OCI-LY1 (cell line): Measurements from ENCODE around the gene ARID3B.

Source experiments
- H2AFZ ChIP-seq: fragments of 200-600 bp; sonication (generic), shearing (Covaris generic); 2 replicates; pipeline ENCODE4 v1.6.0; 2014; ENCODE audit warnings: antibody characterized with exemption, mild to moderate bottlenecking, low read length
- H3F3A ChIP-seq: fragments of 200-600 bp; sonication (generic), shearing (Covaris generic); 2 replicates; pipeline ENCODE4 v1.6.0; 2014; ENCODE audit warnings: mild to moderate bottlenecking, antibody characterized with exemption, low read length, moderate library complexity; ENCODE audit not compliant: insufficient read depth
- H3K27ac ChIP-seq: fragments of 200-600 bp; sonication (generic); 2 replicates; pipeline ENCODE4 v1.5.1; 2014; ENCODE audit warnings: low read length, mixed run types, mild to moderate bottlenecking, low read depth; ENCODE audit not compliant: poor library complexity, severe bottlenecking
- H3K27me3 ChIP-seq: fragments of 200-600 bp; sonication (generic); 2 replicates; pipeline ENCODE4 v1.6.0; 2014; ENCODE audit warnings: antibody characterized with exemption, mild to moderate bottlenecking, low read length, moderate library complexity; ENCODE audit not compliant: insufficient read depth
- H3K36me3 ChIP-seq: fragments of 200-600 bp; sonication (generic); 2 replicates; pipeline ENCODE4 v1.6.1; 2014; ENCODE audit warnings: mild to moderate bottlenecking, antibody characterized with exemption, low read length, moderate library complexity, mixed read lengths; ENCODE audit not compliant: insufficient read depth
- H3K4me1 ChIP-seq: fragments of 200-600 bp; sonication (generic); 2 replicates; pipeline ENCODE4 v1.5.1; 2014; ENCODE audit warnings: mild to moderate bottlenecking, low read length, moderate library complexity; ENCODE audit not compliant: insufficient read depth, severe bottlenecking
- H3K4me2 ChIP-seq: fragments of 200-600 bp; sonication (generic), shearing (Covaris generic); 2 replicates; pipeline ENCODE4 v1.6.1; 2014; ENCODE audit warnings: low read length
- H3K4me3 ChIP-seq: fragments of 200-600 bp; sonication (generic); 2 replicates; pipeline ENCODE4 v1.5.1; 2014; ENCODE audit warnings: low read length, low read depth, mild to moderate bottlenecking, mixed read lengths; ENCODE audit not compliant: poor library complexity, severe bottlenecking
- H3K79me2 ChIP-seq: fragments of 200-600 bp; shearing (Covaris generic); 2 replicates; pipeline ENCODE4 v1.6.1; 2016; ENCODE audit warnings: mixed run types, low read length, mixed read lengths; ENCODE audit not compliant: insufficient read depth
- H3K9ac ChIP-seq: fragments of 200-600 bp; sonication (generic), shearing (Covaris generic); 2 replicates; pipeline ENCODE4 v1.6.1; 2014; ENCODE audit warnings: mild to moderate bottlenecking, low read length, mixed read lengths
- H3K9me2 ChIP-seq: fragments of 200-600 bp; sonication (generic), shearing (Covaris generic); 2 replicates; pipeline ENCODE4 v1.6.1; 2014; ENCODE audit warnings: low read depth, mild to moderate bottlenecking, low read length, mixed read lengths
- H3K9me3 ChIP-seq: fragments of 200-600 bp; shearing (Covaris generic); 2 replicates; pipeline ENCODE4 v1.6.1; 2014; ENCODE audit warnings: low read length, mixed read lengths
- H4K20me1 ChIP-seq: fragments of 200-600 bp; sonication (generic), shearing (Covaris generic); 2 replicates; pipeline ENCODE4 v1.6.0; 2016; ENCODE audit warnings: mild to moderate bottlenecking, low read length; ENCODE audit not compliant: insufficient read depth
- CTCF ChIP-seq: fragments of 200-600 bp; sonication (generic), shearing (Covaris generic); IDR thresholded peaks from 2 replicates; pipeline ENCODE4 v1.5.1; 2017; ENCODE audit warnings: mild to moderate bottlenecking, antibody characterized with exemption, low read length, moderate library complexity, mixed read lengths
- EZH2 ChIP-seq: fragments of 200-600 bp; sonication (generic), shearing (Covaris generic); IDR thresholded peaks from 2 replicates; pipeline ENCODE4 v1.8.0; 2017; ENCODE audit warnings: borderline replicate concordance, mixed run types, mild to moderate bottlenecking, antibody characterized with exemption, low read length, moderate library complexity, mixed read lengths

Gene ARID3B

DNA sequence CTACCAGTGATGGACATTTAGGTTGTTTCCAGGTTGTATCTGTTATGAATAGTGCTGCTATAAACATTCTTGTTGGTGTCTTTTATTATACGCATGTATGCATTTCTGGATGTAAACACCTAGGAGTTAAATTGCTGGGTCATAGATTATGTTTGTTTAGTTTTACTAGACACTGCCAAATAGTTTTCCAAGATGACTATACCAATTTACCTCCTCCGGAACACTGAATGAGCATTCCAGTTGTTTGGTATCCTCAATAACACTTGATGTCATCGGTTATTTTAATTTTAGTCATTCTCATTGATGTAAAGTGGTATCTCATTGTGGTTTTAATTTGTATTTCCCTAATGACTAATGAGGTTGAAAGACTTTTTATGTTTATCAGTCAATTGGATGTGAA is 36.6 kb upstream of the ARID3B start:
- TF ChIP-seq CTCF = no peak
- TF ChIP-seq EZH2 = no peak
- Histone ChIP-seq H3F3A (no peaks in the 10 kb centered on the region), H3K79me2 (no peaks in the 10 kb centered on the region), H3K27ac (no peak overlapping the region), H3K36me3 (no peaks in the 10 kb centered on the region), H3K9ac (no peak overlapping the region), H3K27me3 (no peaks in the 10 kb centered on the region), H3K4me1 (no peaks in the 10 kb centered on the region), H4K20me1 (no peaks in the 10 kb centered on the region), H3K9me3 (no peaks in the 10 kb centered on the region), H2AFZ (no peak overlapping the region), H3K9me2 (no peaks in the 10 kb centered on the region), H3K4me3 (no peak overlapping the region), H3K4me2 (no peak overlapping the region)

- Histone ChIP-seq H2AFZ (no peak overlapping the region), H3K4me3 (no peak overlapping the region), H3K27ac (no peak overlapping the region), H3K79me2 (no peaks in the 10 kb centered on the region), H4K20me1 (no peaks in the 10 kb centered on the region), H3K4me1 (no peaks in the 10 kb centered on the region), H3F3A (no peaks in the 10 kb centered on the region), H3K9me2 (no peaks in the 10 kb centered on the region), H3K36me3 (no peaks in the 10 kb centered on the region), H3K9ac (no peak overlapping the region), H3K4me2 (no peak overlapping the region), H3K9me3 (no peaks in the 10 kb centered on the region), H3K27me3 (no peaks in the 10 kb centered on the region)
- TF ChIP-seq EZH2 = no peak
- TF ChIP-seq CTCF = no peak
Measured at GRCh38 chr15:74504836-74505235, 36.2 kb upstream of the ARID3B start.

DNA sequence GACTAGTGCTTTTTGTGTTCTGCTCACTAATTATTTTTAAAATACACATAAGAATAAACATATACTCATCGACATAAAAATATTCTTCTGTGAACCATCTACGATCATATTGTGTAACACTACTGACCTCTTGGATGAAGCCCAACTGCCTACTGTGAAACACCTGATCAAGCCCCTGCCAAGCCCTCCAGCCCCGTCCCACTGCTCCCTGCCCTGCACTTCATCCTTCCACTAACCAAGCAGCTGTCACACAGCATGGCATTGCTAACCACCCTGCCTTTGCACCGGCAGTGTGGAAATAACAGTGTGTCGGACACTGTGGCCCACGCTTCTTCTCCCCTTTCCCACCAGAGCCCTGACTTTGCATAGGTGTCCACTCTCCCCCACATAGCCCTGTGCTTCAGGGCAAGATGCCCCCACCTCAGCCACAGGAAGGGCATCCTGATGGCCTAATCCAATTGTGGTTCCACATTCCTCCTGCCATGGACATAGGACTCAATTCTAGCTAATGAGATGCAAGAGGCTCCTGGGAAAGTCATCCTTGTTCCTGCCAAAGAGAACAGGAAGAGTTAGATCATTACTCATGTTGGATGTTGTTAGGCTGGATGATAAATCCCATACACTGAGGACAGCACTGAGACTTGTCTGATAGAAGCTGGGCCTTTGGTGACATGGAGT is 35.0 kb upstream of the ARID3B start:
- Histone ChIP-seq H3K4me3 (no peak overlapping the region), H3F3A (no peaks in the 10 kb centered on the region), H3K4me2 (no peak overlapping the region), H3K4me1 (no peaks in the 10 kb centered on the region), H3K9ac (no peak overlapping the region), H3K27me3 (no peaks in the 10 kb centered on the region), H3K36me3 (no peaks in the 10 kb centered on the region), H3K79me2 (no peaks in the 10 kb centered on the region), H3K27ac (no peak overlapping the region), H3K9me2 (no peaks in the 10 kb centered on the region), H4K20me1 (no peaks in the 10 kb centered on the region), H3K9me3 (no peaks in the 10 kb centered on the region), H2AFZ (no peak overlapping the region)
- no peak for TF ChIP-seq CTCF
- no peak for TF ChIP-seq EZH2
